Head of caudate nucleus (tissue), 42 donors: ENCODE data around the gene SNAPC2.
A peak's percentile ranks its signal among the peaks of the same experiment; 100 is the strongest.

ENCODE experiments used
- DNase-seq, 42 donors: peaks; one replicate each; pipeline versions ENCODE4 v3.0.0 to v3.0.0-alpha.2; 2020 to 2021; ENCODE audit warnings: mixed read lengths in 7 of 42
- intact Hi-C: fragments of 100-400 bp; cut with DNase I; formaldehyde crosslinking; loops from one replicate; pipeline ENCODE4 v1.15.0; 2022

The SNAPC2 gene, protein sequence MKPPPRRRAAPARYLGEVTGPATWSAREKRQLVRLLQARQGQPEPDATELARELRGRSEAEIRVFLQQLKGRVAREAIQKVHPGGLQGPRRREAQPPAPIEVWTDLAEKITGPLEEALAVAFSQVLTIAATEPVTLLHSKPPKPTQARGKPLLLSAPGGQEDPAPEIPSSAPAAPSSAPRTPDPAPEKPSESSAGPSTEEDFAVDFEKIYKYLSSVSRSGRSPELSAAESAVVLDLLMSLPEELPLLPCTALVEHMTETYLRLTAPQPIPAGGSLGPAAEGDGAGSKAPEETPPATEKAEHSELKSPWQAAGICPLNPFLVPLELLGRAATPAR

DNA sequence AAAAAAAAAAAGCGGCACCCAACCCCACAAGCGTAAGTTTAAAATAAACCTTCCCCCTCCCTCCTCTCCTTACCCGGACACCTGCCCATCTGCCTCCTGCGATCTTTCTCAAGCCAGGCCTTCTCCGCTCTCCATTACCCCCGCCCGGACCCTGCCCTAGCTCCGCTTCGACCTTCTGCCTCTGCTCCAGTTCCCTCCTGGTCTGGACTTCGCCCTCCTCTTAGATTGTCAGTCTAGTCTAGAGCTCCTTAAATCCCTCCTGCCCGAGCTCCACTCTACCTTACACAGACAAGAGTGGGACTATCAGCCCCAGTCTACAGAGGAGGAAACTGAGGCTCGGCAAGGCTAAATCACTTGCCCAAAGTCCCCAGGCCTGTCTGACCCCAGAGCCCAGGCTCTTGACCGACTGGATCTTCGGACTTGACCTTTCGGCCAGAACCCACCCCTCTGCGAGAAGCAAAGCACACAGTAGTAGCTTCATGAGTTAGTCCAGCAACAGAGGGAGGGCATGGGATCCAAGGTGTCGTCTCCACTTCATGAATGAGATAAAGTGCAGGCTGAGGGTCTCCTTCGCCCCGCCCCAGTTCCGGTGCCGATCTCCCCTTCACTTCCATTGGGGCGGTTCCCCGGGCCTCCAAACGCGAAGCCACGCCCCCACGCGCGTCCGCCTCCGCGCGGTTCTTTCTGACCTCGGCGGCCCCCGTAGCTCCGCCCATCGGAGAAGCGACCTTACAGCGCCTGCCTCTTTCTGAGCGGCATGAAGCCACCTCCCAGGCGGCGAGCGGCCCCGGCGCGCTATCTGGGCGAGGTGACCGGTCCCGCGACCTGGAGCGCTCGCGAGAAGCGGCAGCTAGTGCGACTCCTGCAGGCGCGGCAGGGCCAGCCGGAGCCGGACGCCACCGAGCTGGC lies at the start of gene SNAPC2:
SNAPC2 (plus strand) TSS at position 729 of the 909 bp plus-strand sequence; CDS start at position 758, 29 bp downstream.
- intact Hi-C loops, result no loop called here
- peak; percentile 86 to 97 (median 94) for DNase-seq

DNA sequence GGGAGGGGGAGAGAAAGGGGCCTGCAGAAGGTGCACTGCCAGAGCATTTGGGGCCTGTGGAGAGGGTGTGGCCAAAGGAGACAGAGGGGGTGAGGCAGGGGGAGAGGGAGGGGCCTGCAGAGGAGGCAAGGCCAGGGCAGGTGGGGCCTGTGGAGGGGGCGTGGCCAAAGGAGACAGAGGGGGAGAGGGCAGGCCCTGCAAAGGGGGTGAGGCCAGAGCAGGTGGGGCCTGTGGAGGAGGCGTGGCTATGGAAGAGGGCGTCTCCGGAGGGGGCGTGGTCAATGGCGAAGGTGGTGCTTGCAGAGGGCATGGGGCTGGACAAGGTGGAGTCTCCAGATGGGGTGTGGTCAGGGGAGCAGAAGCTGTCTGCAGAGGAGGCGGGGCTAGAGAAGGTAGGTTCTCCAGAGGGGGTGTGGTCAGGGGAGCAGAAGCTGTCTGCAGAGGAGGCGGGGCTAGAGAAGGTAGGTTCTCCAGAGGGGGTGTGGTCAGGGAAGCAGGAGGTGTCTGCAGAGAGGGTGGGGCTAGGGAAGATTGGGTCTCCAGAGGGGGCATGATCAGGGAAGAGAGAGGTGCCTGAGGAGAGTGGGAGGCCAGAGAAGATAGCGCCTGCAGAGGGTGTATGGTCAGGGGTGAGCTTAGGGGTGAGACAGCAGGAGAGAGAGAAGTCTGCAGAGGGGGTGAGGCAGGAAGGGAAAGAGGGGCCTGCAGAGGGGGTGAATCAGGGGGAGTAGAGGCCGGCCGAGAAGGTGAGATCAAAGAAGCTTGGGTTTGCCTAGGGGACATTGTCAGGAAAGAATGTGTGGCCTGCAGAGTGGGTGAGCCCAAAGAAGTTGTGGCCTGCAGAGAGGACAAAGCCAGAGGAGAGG lies 49.3 kb upstream of the SNAPC2 start:
- intact Hi-C loops, result no loop called here
- DNase-seq, result peak in 28 of 42 donors; percentile 40 to 85 (median 66)

DNA sequence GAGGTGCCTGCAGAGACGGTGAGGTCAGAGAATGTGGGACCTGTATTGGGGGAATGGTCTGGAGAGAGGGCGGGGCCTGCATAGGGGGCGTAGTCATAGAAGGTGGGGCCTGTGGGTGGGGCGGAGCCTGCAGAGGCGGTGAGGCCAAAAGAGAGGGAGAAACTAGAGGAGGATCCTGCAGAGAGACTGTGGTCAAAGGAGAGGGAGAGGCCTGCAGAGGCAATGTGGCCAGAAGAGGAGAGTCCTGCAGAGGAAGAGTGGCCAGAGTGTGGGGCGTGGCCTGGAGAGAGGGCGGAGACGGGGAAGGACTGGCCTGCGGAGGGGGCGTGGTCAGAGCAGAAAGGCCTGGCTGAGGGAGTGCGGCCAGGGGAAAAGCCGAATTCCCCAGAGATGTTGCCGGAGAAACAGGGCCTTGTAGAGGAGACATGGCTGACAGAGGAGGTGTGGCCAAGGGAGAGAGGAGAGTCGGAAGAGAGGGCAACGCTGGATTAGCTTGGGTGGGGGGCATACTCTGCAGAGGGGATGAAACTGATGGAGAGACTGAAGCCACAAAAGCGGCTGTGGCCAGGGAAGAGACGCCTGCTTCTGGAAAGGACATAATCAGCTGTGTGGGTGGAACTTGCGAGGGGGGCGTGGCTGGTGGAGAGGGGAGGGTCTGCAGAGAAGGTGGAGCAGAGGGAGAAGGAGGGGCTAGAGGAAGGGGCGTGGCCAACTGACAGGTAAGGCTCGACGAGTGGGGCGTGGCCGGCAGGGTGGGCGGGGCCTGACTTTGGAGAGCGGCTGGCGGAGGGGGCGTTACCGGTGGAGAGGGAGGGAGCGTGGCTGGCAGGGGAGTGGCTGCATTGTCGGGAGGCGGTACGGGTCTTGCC lies 48.5 kb upstream of the SNAPC2 start:
- DNase-seq, result peak in 40 of 42 donors; percentile 50 to 90 (median 75)
- intact Hi-C loops, result no loop called here

DNA sequence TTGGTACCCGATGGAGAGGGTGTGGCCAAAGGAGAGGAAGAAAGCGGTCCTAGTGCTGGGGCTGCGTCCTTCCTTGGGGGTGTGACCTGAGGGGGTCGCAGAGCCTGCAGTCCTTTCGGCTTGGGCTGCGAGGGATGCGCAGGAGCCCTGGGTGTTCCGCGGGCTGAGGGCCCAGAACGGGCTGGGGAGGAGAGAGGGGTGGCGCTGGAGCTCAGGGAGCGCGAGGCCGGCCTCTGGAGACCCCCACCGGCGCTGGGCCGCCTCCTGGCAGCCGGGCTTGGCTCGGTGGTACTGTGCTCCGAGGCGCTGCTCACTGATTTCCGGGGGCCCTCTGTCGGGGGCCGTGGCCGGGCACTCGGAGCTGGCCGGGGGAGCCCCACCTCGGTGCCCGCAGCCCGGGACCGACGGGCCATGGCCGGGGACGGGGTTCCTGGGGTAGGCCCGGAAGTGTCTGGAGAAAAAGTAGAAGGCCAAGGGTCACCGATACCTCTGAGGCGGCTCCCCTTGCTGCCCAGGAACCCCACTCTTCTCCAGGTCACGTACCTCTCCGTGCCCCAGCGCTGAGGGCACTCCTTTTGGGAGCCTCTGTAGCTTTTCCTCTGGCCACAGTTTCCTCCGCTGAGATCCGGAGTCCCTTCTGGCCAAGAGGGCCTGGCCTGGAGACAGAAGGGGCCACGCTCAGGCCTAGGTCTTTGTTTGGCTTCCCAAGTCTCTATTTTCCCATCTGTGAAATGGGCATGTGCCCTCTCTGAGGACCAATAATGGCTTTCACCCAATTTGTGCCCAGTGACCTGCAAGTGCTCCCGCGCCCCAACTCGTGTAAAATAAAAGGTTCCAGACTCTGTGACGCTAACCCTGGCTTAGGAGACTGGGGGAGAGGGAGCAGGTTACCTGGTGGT lies 47.6 kb upstream of the SNAPC2 start:
- intact Hi-C loops, result no loop called here

DNA sequence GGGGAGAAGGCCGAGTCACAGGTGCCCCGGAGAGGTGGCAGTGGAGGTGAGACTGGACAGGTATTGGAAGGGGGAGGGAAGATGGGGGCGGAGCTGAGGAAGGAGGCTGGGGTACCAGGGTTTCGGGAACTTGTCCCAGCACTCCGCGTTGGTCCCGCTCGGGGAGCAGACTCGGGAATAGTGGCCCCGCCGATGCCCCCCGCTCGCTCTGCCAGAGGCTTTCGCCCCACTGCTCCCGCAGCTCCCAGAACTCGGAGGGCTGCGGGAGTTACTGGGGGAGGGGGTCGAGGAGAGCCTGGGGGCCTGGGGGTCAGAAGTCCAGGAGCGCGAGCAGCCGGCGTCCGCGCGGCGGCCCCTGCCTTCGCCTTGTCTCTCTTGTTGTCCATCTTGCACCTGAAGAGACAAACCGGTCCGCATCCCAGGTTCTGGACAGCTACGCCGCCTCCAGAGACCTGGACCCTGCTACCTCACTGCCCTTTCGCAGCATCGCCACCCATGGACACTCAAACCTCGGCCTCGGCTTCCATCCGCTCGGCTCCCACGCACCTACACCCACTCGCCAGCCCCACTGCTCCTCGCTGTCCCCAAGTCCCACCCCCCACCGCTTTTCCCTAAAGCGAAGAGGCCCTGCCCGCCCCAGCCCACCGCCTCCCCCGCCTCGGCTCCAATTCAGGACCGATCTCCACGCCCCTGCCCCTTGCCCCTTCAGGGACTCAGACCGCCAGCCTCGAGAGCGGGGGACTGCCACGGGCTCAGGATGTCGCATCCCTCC lies 46.6 kb upstream of the SNAPC2 start:
- intact Hi-C loops, result no loop called here
- no peak for DNase-seq

More for the DNA sequence above, 47.6 kb upstream of the SNAPC2 start:
- DNase-seq, result no peak

DNA sequence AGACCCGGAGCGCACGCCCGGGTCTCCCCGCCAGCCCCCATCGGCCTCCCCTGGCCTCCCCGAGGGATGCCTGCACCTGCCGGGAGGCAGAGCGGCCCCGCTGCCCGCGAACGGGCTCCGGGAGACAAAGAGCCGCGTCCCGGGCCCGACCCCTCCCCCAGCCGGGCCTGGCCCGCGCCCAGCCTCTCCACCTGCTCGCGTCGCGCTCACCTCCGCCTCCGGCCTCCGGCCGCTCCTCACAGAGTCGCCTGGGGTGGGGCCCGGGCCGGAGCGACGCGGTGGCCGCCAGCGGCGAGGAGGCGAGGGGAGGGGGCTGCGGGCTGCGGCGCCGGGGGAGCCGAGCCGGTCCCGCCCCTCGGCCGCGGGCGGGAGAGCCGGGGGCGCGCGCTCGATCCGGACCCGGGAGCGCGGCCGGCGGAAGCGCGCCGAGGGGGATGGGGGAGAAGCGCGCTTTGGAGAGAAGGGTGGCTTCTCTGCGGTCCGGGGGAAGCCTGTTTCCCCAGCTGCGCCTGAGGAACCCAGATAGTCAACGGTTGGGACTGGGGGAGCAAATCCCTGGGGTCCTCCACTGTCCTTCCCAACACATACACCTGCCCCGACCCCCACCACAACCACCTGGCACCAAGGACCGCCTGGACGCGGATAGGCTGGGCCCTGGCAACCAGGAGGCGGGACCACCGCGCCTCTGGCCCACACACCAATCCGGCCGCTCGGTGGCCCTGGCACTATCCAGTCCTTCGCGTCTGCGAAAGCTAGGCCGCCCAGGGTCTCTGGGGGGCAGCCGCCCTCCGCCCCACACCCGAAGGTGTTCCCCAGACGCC lies 45.9 kb upstream of the SNAPC2 start, which contains the start of gene PRR36:
PRR36 (minus strand) TSS at position 315 of the 821 bp plus-strand sequence. CDS start 701 bp downstream, outside the sequence.
- intact Hi-C loops, result no loop called here
- DNase-seq, result peak in 40 of 42 donors; percentile 55 to 90 (median 78)

DNA sequence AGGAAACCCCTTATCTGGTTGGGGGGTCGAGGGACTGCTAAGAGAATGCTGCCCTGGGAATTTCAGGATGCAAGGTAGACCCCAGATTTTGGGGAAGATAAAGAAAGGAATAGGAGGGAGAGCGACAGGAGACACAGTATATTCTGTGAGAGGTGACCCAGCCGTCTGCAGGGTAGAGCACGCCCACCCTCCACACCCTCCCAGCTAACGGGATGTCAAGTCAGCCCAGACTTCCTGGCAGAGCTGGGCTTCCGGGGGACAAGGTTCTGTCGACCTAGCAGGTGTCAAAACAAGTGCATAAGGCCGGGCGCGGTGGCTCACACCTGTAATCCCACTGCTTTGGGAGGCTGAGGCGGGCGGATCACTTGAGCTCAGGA lies 45.3 kb upstream of the SNAPC2 start:
- peak in 1 of 42 donors; percentile 30 for DNase-seq
- intact Hi-C loops, result no loop called here

DNA sequence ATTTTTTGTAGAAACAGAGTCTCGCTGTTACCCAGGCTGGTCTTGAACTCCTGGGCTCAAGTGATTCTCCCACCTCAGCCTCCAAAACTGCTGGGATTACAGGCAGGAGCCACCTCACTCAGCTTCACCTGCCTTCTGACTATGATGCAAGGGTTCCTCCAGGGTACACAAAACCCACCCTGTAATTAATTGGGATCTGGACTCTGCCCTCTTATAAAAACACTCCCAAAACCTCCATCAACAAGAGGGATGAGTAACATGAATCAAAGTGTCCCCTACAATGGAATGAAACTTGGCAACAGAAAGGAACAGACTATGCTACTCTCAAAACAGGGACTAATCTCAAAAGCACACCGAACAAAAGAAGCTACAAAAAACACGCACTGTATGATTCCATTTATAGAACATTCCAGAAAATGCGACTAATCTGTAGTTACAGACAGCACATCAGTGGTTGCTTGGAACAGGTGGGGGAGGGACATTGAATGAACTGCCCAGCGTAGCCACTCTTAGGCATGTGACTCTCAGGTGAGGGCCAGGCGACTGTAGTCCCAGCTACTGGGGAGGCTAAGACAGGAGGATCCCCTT lies 42.8 kb upstream of the SNAPC2 start:
- intact Hi-C loops, result no loop called here
- no peak for DNase-seq

DNA sequence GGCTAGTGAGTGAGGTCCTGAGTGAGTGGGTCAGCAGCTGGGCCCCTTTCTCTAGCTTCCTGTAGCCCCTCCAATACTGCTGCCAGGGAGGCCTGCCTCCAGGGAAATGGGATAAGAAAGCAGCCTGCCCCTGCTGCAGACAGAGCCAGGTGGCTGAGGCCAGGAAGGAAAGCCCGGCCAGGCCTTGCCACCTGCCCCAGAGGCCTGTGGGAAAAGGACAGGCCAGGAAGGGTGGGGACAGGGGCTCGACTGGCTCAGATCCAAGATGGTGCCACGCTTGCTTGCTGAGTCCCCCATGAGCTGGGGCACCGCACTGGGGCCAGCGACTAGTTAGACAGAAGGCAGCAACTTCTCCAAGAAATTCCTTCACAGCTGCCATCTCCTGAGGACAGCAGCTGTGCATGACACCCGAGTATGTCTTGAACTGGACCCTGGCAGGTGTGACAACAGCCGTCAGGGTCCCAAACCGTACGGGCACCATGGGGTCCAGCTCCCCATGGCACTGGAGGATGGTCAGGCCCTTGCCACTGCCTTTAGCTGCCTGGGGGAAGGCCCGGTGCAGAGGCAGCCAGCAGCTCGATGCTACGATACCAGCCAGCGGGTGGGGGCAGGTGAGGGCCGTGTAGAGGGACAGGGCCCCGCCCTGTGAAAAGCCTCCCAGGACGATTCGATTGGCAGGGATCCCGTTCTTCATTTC lies 40.9 kb upstream of the SNAPC2 start:
- DNase-seq, result no peak
- intact Hi-C loops, result no loop called here

DNA sequence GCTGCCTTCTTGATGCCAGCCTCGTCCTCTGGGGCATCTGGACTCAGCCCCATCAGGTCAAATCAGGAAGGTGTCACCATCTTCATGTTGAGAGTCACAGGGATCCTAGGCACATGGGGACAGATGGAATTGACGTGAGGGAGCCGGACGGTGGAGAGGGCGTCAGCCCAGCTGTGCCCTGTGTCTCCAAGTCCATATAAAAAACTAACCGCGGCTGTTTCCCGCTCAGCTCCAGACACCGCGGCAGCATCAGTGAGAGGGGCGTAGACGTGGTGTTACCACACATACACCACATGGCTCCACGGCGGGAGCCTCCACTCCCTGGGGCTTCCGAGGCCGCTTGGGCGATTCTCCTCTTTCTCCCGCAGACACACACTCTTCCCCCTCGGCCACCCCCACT lies 40.3 kb upstream of the SNAPC2 start:
- intact Hi-C loops, result no loop called here
- no peak for DNase-seq

DNA sequence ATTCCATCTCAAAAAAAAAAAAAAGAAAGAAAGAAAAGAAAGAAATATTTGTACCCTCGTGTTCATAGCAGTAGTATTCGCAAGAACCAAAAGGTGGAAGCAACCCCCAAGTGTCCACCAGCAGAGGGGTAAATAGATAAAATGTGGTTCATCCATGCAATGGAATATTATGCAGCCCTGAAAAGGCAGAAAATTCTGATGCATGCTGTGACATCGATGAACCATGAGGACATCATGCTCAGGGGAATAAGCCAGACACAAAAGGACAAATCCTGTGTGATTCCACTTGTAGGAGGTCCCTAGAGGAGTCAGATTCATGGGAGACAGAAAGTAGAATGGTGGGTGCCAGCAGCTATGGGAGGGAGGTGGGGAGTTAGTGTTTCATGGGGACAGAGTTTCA lies 38.2 kb upstream of the SNAPC2 start:
- intact Hi-C loops, result no loop called here
- DNase-seq, result no peak

DNA sequence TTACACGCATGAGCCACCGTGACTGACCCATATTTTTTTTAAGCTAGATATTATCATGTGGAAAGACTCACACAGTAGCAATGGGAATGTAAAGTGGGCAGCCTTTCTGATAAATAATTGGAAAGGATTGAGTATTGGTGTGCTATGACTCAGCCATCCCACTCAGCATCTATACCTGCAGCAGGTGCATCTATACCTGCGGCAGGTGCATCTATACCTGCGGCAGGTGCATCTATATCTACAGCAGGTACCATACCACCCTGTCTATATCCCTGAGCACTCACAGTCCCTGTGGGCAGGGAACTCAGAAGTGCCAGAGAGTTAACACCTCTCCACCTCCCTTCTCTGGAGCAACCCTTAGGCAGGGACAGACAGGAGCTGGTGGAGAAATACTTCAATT lies 37.0 kb upstream of the SNAPC2 start:
- DNase-seq, result no peak
- intact Hi-C loops, result no loop called here

DNA sequence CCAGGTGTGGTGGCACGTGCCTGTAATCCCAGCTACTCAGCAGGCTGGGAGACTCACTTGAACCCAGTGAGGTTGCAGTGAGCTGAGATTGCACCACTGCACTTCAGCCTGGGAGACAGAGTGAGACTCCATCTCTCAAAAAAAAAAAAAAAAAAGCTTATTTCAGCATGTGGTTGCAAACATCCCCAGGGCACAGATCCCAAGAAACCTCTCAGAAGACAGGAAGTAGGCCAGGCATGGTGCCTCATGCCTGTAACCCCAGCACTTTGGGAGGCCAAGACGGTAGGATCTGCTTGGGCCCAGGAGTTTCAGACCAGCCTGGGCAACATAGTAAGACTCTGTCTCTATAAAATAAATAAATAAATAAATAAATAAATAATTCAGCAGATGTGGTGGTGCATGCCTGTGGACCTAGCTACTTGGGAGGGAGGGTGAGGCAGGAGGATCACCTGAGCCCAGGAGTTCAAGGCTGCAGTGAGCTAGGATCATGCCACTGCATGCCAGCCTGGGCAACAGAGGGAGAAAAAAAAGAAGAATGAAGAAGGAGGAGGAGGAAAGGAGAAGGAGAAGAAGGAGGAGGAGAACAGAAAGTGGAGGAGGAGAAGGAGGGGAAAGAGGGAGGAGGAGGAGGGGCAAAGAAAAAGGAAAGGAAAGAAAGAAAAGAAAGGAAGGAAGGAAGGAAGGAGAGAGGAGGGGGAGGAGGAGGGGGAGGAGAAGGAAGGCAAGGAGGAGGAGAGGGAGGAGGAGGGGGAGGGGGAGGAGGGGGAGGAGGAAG lies 36.2 kb upstream of the SNAPC2 start:
- intact Hi-C loops, result no loop called here
- no peak for DNase-seq

DNA sequence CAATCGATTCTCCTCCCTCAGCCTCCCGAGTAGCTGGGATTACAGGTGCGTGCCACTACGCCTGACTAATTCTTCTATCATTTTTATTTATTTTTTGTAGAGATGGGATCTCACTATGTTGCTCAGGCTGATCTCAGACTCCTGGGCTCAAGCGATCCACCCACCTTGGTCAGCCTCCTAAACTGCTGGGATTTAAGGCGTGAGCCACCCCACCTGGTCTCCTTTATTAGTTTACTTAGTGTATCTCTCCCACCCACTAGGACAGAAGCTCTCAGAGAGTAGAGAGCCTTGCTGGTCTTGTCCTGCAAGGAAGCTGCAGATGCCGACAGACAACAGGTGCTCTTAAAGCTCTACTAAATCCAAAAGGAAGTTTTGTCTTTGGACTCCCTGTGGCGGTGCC lies 34.3 kb upstream of the SNAPC2 start:
- DNase-seq, result no peak
- intact Hi-C loops, result no loop called here
